ENCODE results near the gene ZNF232. TPM values are rescaled to one million over a fixed set of nuclear protein-coding genes. Genes with fewer than 3 reads are reported as not detected.
"Not testable (repeated sequence)": the region's sequence is repeated elsewhere in the genome, so short reads cannot be mapped to it uniquely, and the experiment has no call there.

Gene ZNF232
- polyA plus RNA-seq, 4 donors = 14.2 to 41.1 (median 22.0) TPM

GRCh38 chr17:5100832-5101231 lies 10.8 kb downstream of the ZNF232 start:
- DNase-seq (ENCODE audit: low read depth in 4 of 4, low spot score in 3 of 4) = no peak

- no peak for DNase-seq (ENCODE audit: low read depth in 4 of 4, low spot score in 3 of 4)
These were observed 12.4 kb downstream of the ZNF232 start for GRCh38 chr17:5099271-5099670.

GRCh38 chr17:5097101-5097834 lies 14.4 kb downstream of the ZNF232 start:
- DNase-seq (ENCODE audit: low read depth in 4 of 4, low spot score in 3 of 4) = peak in 2 of 4 donors; percentile 62 to 66

- no peak for DNase-seq (ENCODE audit: low read depth in 4 of 4, low spot score in 3 of 4)
These were observed 15.0 kb downstream of the ZNF232 start for GRCh38 chr17:5096731-5097100.

- no peak for DNase-seq (ENCODE audit: low read depth in 4 of 4, low spot score in 3 of 4)
These were observed 19.3 kb downstream of the ZNF232 start for GRCh38 chr17:5092218-5093010.

- DNase-seq (ENCODE audit: low read depth in 4 of 4, low spot score in 3 of 4) = no peak
These were observed 31.1 kb downstream of the ZNF232 start for GRCh38 chr17:5080591-5080990.

- DNase-seq (ENCODE audit: low read depth in 4 of 4, low spot score in 3 of 4) = peak; percentile 70 to 78 (median 75)
These were observed 33.3 kb downstream of the ZNF232 start, which contains the start of gene ZFP3 for GRCh38 chr17:5078106-5079028. Gene ZFP3 (plus strand): TSS chr17:5078467. CDS start chr17:5091505, 13,038 bp downstream.

GRCh38 chr17:5077781-5078105 lies 33.9 kb downstream of the ZNF232 start:
- no peak for DNase-seq (ENCODE audit: low read depth in 4 of 4, low spot score in 3 of 4)

GRCh38 chr17:5077275-5077674 lies 34.4 kb downstream of the ZNF232 start:
- not testable (repeated sequence) for DNase-seq (ENCODE audit: low read depth in 4 of 4, low spot score in 3 of 4)

- DNase-seq (ENCODE audit: low read depth in 4 of 4, low spot score in 3 of 4) = not testable (repeated sequence)
These were observed 36.2 kb downstream of the ZNF232 start for GRCh38 chr17:5075472-5075871.

- DNase-seq (ENCODE audit: low read depth in 4 of 4, low spot score in 3 of 4) = no peak
These were observed 42.0 kb downstream of the ZNF232 start for GRCh38 chr17:5069724-5070123.

- no peak for DNase-seq (ENCODE audit: low read depth in 4 of 4, low spot score in 3 of 4)
These were observed 43.4 kb downstream of the ZNF232 start for GRCh38 chr17:5068236-5068635.

GRCh38 chr17:5065227-5065744 lies 46.4 kb downstream of the ZNF232 start:
- no peak for DNase-seq (ENCODE audit: low read depth in 4 of 4, low spot score in 3 of 4)

Other genes with a start within 250 kb of the ZNF232 start
- 1 to 10 TPM; 1.3 to 2.8 (median 1.9) TPM for gene C17orf107, start 212.3 kb downstream of the ZNF232 start, polyA plus RNA-seq (ENCODE audit: insufficient read length in 4 of 4)
- gene CHRNE, start 208.8 kb downstream of the ZNF232 start, polyA plus RNA-seq (ENCODE audit: insufficient read length in 4 of 4) = 1 to 10 TPM; 1.4 to 2.0 (median 1.7) TPM
- gene GP1BA, start 179.6 kb downstream of the ZNF232 start, polyA plus RNA-seq (ENCODE audit: insufficient read length in 4 of 4) = 1 to 10 TPM in 3 of 4 donors, under 1 TPM in 1; 0.83 to 3.4 (median 1.8) TPM
- 10 to 100 TPM; 40.5 to 90.1 (median 72.7) TPM for gene SLC25A11, start 171.8 kb downstream of the ZNF232 start, polyA plus RNA-seq (ENCODE audit: insufficient read length in 4 of 4)
- gene RNF167, start 171.6 kb downstream of the ZNF232 start, polyA plus RNA-seq (ENCODE audit: insufficient read length in 4 of 4) = 100 to 1,000 TPM; 106 to 135 (median 129) TPM
- 100 to 1,000 TPM; 274 to 467 (median 346) TPM for gene PFN1, start 163.3 kb downstream of the ZNF232 start, polyA plus RNA-seq (ENCODE audit: insufficient read length in 4 of 4)
- 10 to 100 TPM; 14.8 to 30.0 (median 18.8) TPM for gene ENO3, start 160.8 kb downstream of the ZNF232 start, polyA plus RNA-seq (ENCODE audit: insufficient read length in 4 of 4)
- 100 to 1,000 TPM in 1 of 4 donors, 10 to 100 TPM in 3; 86.4 to 100 (median 92.0) TPM for gene SPAG7, start 144.1 kb downstream of the ZNF232 start, polyA plus RNA-seq (ENCODE audit: insufficient read length in 4 of 4)
- gene CAMTA2, start 124.2 kb downstream of the ZNF232 start, polyA plus RNA-seq (ENCODE audit: insufficient read length in 4 of 4) = 10 to 100 TPM; 19.3 to 34.2 (median 26.6) TPM
- gene INCA1, start 114.4 kb downstream of the ZNF232 start, polyA plus RNA-seq (ENCODE audit: insufficient read length in 4 of 4) = 1 to 10 TPM; 6.9 to 9.3 (median 7.4) TPM
- gene KIF1C, start 113.9 kb downstream of the ZNF232 start, polyA plus RNA-seq (ENCODE audit: insufficient read length in 4 of 4) = 10 to 100 TPM; 69.8 to 89.3 (median 82.2) TPM
- under 1 TPM; 0.05 to 0.35 (median 0.15) TPM for gene SLC52A1, start 76.5 kb downstream of the ZNF232 start, polyA plus RNA-seq (ENCODE audit: insufficient read length in 4 of 4)
- gene ZFP3, start 33.4 kb downstream of the ZNF232 start, polyA plus RNA-seq (ENCODE audit: insufficient read length in 4 of 4) = 10 to 100 TPM in 3 of 4 donors, 1 to 10 TPM in 1; 9.9 to 15.8 (median 14.4) TPM
- 10 to 100 TPM in 1 of 4 donors, 1 to 10 TPM in 3; 1.9 to 12.2 (median 4.0) TPM for gene USP6, start 4.2 kb upstream of the ZNF232 start, polyA plus RNA-seq (ENCODE audit: insufficient read length in 4 of 4)
- gene ZNF594, start 80.0 kb upstream of the ZNF232 start, polyA plus RNA-seq (ENCODE audit: insufficient read length in 4 of 4) = 10 to 100 TPM; 14.6 to 26.3 (median 21.8) TPM
- gene SCIMP, start 123.0 kb upstream of the ZNF232 start, polyA plus RNA-seq (ENCODE audit: insufficient read length in 4 of 4) = 1 to 10 TPM; 1.4 to 2.0 (median 1.8) TPM
- 10 to 100 TPM; 52.6 to 62.9 (median 62.1) TPM for gene RABEP1, start 170.4 kb upstream of the ZNF232 start, polyA plus RNA-seq (ENCODE audit: insufficient read length in 4 of 4)